Lower lobe of right lung (tissue), 2 donors: ENCODE measurements around the gene WIPF2. TPM values are rescaled to one million over a fixed set of nuclear protein-coding genes. Genes with fewer than 3 reads are reported as not detected.

ENCODE experiments used
- ATAC-seq, 2 donors: fragments of 200-7000 bp; cut with Tn5 transposase; one replicate each; pipeline ENCODE4 v1.9.1; 2020 to 2022; ENCODE audit warnings: mild to moderate bottlenecking in 2 of 2, moderate library complexity in 2 of 2
- DNase-seq: peaks from one replicate; pipeline ENCODE4 v3.0.0-alpha.2; 2020
- H3K27ac ChIP-seq: fragments of 200-600 bp; one replicate; pipeline ENCODE4 v1.8.0; 2022
- H3K27me3 ChIP-seq: fragments of 200-600 bp; one replicate; pipeline ENCODE4 v1.8.0; 2022; ENCODE audit warnings: low read depth
- H3K36me3 ChIP-seq: fragments of 200-600 bp; one replicate; pipeline ENCODE4 v1.8.0; 2022; ENCODE audit warnings: mild to moderate bottlenecking
- H3K4me1 ChIP-seq: fragments of 200-600 bp; one replicate; pipeline ENCODE4 v1.8.0; 2022
- H3K4me3 ChIP-seq: fragments of 200-600 bp; one replicate; pipeline ENCODE4 v1.8.0; 2022; ENCODE audit warnings: mild to moderate bottlenecking
- H3K9me3 ChIP-seq: fragments of 200-600 bp; one replicate; pipeline ENCODE4 v1.8.0; 2022
- intact Hi-C: fragments of 100-400 bp; cut with DNase I; formaldehyde crosslinking; loops from one replicate; pipeline ENCODE4 v1.11.0; 2022
- total RNA-seq: library from RNA; stranded (reverse); fragmentation: NEBNext Ultra II Directional; extraction: Animal tissue kit (Norgen Biotek cat#: 25700); gene quantifications from one replicate; pipeline ENCODE4 v1.2.1, GENCODE V29; 2021
- TF ChIP-seq, protein P1 (sequence below): fragments of 200-600 bp; IDR thresholded peaks from one replicate; pipeline ENCODE4 v1.8.0; 2022; ENCODE audit warnings: antibody characterized with exemption, mild to moderate bottlenecking
- donor health status: DM: no; HTN: yes; CAD: no; lungs with severe emphysema.

The WIPF2 gene
- total RNA-seq, 1 donor from 2014 or later, result 42.4 TPM

DNA sequence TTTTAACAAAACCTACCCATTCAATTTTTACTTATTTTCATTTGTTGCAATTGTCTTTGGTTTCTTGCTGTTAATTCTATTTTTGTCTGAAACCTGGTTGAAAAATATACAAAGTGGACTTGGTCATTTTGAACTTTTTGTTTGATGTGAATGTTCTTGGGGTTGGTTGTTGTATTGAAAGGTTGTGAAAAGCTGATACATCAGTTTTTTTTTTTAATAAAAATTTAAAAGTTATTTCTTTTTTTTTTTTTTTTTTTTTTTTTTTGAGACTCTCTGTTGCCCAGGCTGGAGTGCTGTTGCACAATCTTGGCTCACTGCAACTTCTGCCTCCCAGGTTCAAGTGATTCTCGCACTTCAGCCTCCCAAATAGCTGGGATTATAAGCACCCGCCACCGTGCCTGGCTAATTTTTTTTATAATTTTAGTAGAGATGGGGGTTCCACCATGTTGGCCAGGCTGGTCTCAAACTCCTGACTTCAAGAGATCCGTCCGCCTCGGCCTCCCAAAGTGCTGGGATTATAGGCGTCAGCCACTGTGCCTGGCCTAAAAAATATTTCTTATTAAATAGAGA lies 28.9 kb downstream of the WIPF2 start:
- Histone ChIP-seq H3K4me1 (peaks cover 28% of the 10 kb centered on the region), H3K9me3 (no peaks in the 10 kb centered on the region), H3K4me3 (no peak overlapping the region), H3K27ac (no peak overlapping the region), H3K36me3 (no peaks in the 10 kb centered on the region), H3K27me3 (no peaks in the 10 kb centered on the region)
- DNase-seq, result peak; percentile 62
- intact Hi-C loops, result no loop called here
- TF ChIP-seq, protein P1, sequence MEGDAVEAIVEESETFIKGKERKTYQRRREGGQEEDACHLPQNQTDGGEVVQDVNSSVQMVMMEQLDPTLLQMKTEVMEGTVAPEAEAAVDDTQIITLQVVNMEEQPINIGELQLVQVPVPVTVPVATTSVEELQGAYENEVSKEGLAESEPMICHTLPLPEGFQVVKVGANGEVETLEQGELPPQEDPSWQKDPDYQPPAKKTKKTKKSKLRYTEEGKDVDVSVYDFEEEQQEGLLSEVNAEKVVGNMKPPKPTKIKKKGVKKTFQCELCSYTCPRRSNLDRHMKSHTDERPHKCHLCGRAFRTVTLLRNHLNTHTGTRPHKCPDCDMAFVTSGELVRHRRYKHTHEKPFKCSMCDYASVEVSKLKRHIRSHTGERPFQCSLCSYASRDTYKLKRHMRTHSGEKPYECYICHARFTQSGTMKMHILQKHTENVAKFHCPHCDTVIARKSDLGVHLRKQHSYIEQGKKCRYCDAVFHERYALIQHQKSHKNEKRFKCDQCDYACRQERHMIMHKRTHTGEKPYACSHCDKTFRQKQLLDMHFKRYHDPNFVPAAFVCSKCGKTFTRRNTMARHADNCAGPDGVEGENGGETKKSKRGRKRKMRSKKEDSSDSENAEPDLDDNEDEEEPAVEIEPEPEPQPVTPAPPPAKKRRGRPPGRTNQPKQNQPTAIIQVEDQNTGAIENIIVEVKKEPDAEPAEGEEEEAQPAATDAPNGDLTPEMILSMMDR, result no peak
- ATAC-seq, result no peak

DNA sequence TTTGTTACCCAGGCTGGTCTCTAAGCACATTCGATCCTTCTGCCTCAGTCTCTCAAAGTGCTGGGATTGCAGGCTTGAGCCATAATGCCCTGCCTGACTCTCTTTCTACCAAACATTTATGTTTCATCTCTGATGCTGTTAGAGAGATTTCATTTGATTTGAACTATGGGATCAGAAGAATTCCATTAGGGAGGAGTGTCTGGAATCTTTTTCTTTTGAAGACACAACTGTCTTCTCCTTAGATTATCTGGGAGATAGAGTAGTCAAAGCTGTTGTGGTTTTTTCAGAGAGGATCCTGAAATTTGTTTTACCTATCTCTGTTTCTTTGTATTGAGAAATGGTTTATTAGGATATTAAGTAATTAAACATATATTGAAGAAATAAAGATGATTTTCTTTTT lies 29.4 kb downstream of the WIPF2 start:
- Histone ChIP-seq H3K9me3 (no peaks in the 10 kb centered on the region), H3K4me3 (no peak overlapping the region), H3K27ac (no peak overlapping the region), H3K27me3 (no peaks in the 10 kb centered on the region), H3K4me1 (peaks cover 28% of the 10 kb centered on the region), H3K36me3 (no peaks in the 10 kb centered on the region)
- DNase-seq (no peak), ATAC-seq (no peak)
- TF ChIP-seq, protein P1, result no peak
- intact Hi-C loops, result no loop called here

DNA sequence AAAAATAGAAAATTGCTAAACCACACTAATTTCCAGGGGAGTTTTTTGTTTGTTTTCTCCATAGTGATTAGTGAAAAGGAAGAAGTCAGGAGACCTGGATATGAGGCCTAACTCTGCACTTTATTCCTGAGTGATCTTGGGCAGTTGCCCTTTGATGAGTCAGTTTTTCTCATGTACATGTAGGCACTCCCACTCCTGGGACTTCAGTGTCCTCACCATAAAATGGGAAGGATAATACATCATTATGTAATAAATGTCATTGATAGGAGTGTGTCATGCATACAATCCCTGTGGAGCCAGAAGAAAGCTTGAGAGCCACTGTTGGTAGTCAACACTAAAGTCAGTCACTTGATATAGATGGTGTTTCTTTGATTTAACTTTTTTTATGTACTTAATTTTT lies 32.5 kb downstream of the WIPF2 start:
- H3K4me1 ChIP-seq, result peaks cover 28% of the 10 kb centered on the region
- TF ChIP-seq, protein P1, result no peak
- H3K27me3 ChIP-seq, result no peaks in the 10 kb centered on the region
- ATAC-seq (peak; percentile 48 to 63), DNase-seq (no peak)
- H3K27ac ChIP-seq, result no peak overlapping the region
- H3K9me3 ChIP-seq, result no peaks in the 10 kb centered on the region
- intact Hi-C loops, result no loop called here
- no peak overlapping the region for H3K4me3 ChIP-seq
- peaks cover 5% of the 10 kb centered on the region for H3K36me3 ChIP-seq

DNA sequence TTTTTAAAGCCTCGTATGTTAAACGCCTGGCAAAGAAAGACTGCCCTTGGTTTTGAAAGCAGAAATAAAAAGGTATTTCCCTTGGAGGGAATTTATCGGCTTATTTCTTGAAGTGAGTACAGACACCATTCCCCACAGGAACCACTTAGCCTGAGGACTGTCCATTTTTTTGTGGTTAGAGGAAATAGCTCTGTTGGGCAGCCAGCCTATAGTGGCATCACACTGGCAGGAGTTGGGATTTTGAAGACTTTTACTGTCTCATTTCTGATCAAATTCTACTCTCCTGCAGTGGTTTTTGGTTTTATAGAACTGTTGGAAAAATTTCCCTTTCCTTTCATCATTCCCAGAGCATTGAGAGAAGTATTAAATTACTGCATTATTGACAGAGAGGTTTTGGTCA lies 34.5 kb downstream of the WIPF2 start:
- Histone ChIP-seq H3K36me3 (peaks cover 24% of the 10 kb centered on the region), H3K4me1 (peaks cover 18% of the 10 kb centered on the region), H3K27me3 (no peaks in the 10 kb centered on the region), H3K27ac (no peak overlapping the region), H3K9me3 (no peaks in the 10 kb centered on the region), H3K4me3 (no peak overlapping the region)
- TF ChIP-seq, protein P1, result no peak
- no peak for ATAC-seq
- DNase-seq, result no peak
- intact Hi-C loops, result no loop called here

DNA sequence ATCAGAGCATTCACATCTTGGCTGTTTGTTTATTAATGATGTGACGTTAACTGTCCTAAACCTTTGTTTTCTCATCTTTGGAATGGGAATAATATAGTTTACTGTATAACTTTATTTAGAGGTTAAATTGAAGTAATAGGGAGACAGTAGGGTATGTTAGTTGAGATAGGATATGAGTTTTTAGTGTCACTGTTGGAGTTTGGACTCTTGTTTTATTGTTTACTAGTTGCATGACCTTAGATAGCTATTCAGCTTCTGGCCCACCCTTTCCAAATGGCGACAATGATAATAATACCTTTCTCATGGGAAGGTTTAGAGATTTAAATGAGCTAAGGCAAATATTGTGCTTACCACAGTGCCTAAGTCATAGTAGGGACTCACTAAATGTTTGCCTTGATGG lies 40.4 kb downstream of the WIPF2 start:
- TF ChIP-seq, protein P1, result no peak
- no peak overlapping the region for H3K27ac ChIP-seq
- H3K4me3 ChIP-seq, result no peak overlapping the region
- no peaks in the 10 kb centered on the region for H3K9me3 ChIP-seq
- DNase-seq, result no peak
- no peaks in the 10 kb centered on the region for H3K4me1 ChIP-seq
- H3K27me3 ChIP-seq, result no peaks in the 10 kb centered on the region
- no peak for ATAC-seq
- peaks cover 82% of the 10 kb centered on the region for H3K36me3 ChIP-seq
- intact Hi-C loops, result no loop called here
